ENCODE data around the gene AKAP1. TPM values are rescaled to one million over a fixed set of nuclear protein-coding genes. Genes with fewer than 3 reads are reported as not detected.
"Not testable (repeated sequence)": the region's sequence is repeated elsewhere in the genome, so short reads cannot be mapped to it uniquely, and the experiment has no call there.

AKAP1 gene
- polyA plus RNA-seq, 3 donors = 5.6 to 14.6 (median 6.8) TPM

DNA sequence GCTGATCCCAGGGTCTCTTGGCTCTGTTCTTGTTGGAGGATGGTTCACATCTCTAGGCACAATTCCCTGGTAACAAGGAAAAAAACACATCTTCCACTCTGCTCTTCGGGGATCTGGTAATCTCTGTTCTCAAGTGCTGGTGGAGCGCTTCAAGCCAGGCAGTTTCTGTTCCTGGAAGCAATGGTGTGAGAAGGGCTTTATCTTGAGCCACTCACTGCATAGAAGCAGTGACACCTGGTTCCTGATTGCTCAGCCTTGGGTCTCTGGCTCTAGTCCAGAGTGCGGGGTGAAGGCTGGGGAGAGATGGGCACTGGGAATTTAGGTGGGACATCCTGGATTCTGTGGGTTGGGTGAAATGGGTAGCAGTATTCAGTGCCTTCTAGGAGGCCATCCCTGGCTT, 14.1 kb downstream of the AKAP1 start:
- 82% methylated on average over 3 of the region's 3 CpGs for WGBS (ENCODE audit: insufficient coverage)
- peaks cover 54% of the 10 kb centered on the region for H3K79me2 ChIP-seq (ENCODE audit: insufficient read depth, low read length)
- no peak overlapping the region for H3K4me3 ChIP-seq (replicated peaks in 1 of 3; ENCODE audit: low read depth in 2 of 3, low read length in 3 of 3)
- H3K27ac ChIP-seq (ENCODE audit: low read depth in 1 of 2, low read length in 2 of 2) = no peak overlapping the region
- H3K4me1 ChIP-seq (ENCODE audit: control insufficient read depth in 1 of 2, insufficient read depth in 2 of 2, low read length in 2 of 2) = peaks cover 6 to 12% of the 10 kb centered on the region in 2 donors
- Mint-ChIP-seq H3K36me3 (peaks cover 2 to 11% of the 10 kb centered on the region in 2 donors), H3K9me3 (no peaks in the 10 kb centered on the region), H3K27me3 (ENCODE audit: low read depth in 3 of 3) (no peaks in the 10 kb centered on the region), H3K27ac (peak overlapping the region in 1 of 7 donors; percentile 67), H3K4me3 (no peak overlapping the region), H3K4me1 (peaks cover 20% of the 10 kb centered on the region)
- no peak for DNase-seq
- H3K9ac ChIP-seq (ENCODE audit: insufficient read depth, low read length, poor library complexity, severe bottlenecking) = no peak overlapping the region
- no peaks in the 10 kb centered on the region for H3K36me3 ChIP-seq (replicated peaks in 1 of 2; ENCODE audit: control insufficient read depth in 1 of 2, insufficient read depth in 2 of 2, low read length in 2 of 2)
- no peaks in the 10 kb centered on the region for H3K27me3 ChIP-seq (ENCODE audit: control insufficient read depth in 2 of 2, insufficient read depth in 2 of 2, low read length in 2 of 2)
- intact Hi-C loops (cut with micrococcal nuclease) = no loop called here
- no peak overlapping the region for H2AFZ ChIP-seq (ENCODE audit: insufficient read depth, low read depth, low read length, poor library complexity, severe bottlenecking)
- no peak for TF ChIP-seq CTCF (IDR thresholded peaks at IDR 0.05)
- no peaks in the 10 kb centered on the region for H4K20me1 ChIP-seq (ENCODE audit: insufficient read depth, low read length)
- no peak overlapping the region for H3K4me2 ChIP-seq (replicated peaks; ENCODE audit: extremely low read depth, low read length, poor library complexity, severe bottlenecking)
- no peaks in the 10 kb centered on the region for H3K9me3 ChIP-seq (replicated peaks in 1 of 2; ENCODE audit: control insufficient read depth in 1 of 2, insufficient read depth in 1 of 2, low read length in 2 of 2)

DNA sequence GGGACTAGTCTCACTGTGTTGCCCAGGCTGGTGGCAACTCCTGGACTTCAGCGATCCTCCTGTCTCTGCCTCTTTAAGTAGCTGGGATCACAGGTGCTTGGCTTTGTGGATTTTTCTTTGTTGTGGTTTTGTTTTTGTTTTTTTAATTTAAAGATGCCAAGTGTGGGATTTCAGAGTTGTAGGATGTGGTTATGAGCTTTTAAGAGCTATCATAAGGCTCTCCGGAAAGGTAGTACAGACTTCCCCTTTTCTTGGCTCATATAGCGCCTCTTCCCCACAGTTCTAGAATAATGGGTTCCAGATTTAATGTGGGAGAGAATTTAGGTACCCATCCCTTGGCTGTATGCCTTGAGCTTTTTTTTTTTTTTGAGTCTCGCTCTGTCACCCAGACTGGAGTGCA, 17.1 kb downstream of the AKAP1 start:
- WGBS (ENCODE audit: insufficient coverage) = 38% methylated on average over 1 of the region's 4 CpGs

DNA sequence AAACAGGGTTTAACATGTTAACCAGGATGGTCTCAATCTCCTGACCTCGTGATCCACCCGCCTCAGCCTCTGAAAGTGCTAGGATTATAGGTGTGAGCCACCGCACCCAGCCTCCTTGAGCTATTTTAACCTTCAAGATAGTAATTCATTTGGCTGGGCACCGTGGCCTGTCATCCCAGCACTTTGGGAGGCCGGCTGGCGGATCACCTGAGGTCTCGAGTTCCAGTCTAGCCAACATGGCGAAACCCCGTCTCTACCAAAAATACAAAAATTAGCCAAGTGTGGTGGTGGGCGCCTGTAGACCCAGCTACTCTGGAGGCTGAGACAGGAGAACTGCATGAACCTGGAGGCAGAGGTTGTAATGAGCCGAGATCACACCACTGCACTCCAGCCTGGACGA, 17.6 kb downstream of the AKAP1 start:
- H3K27ac ChIP-seq (ENCODE audit: low read depth in 1 of 2, low read length in 2 of 2); H3K4me3 Mint-ChIP-seq; H3K9me3 ChIP-seq (replicated peaks in 1 of 2; ENCODE audit: control insufficient read depth in 1 of 2, insufficient read depth in 1 of 2, low read length in 2 of 2); DNase-seq; H4K20me1 ChIP-seq (ENCODE audit: insufficient read depth, low read length); H3K4me3 ChIP-seq (replicated peaks in 1 of 3; ENCODE audit: low read depth in 2 of 3, low read length in 3 of 3); intact Hi-C loops (cut with micrococcal nuclease); H3K27me3 ChIP-seq (ENCODE audit: control insufficient read depth in 2 of 2, insufficient read depth in 2 of 2, low read length in 2 of 2); H3K4me2 ChIP-seq (replicated peaks; ENCODE audit: extremely low read depth, low read length, poor library complexity, severe bottlenecking); H3K9ac ChIP-seq (ENCODE audit: insufficient read depth, low read length, poor library complexity, severe bottlenecking); H2AFZ ChIP-seq (ENCODE audit: insufficient read depth, low read depth, low read length, poor library complexity, severe bottlenecking); H3K9me3 Mint-ChIP-seq; H3K27me3 Mint-ChIP-seq (ENCODE audit: low read depth in 3 of 3): not testable (repeated sequence)
- H3K79me2 ChIP-seq (ENCODE audit: insufficient read depth, low read length) = peaks cover 29% of the 10 kb centered on the region
- 100% methylated on average over 6 of the region's 12 CpGs for WGBS (ENCODE audit: insufficient coverage)
- H3K4me1 ChIP-seq (ENCODE audit: control insufficient read depth in 1 of 2, insufficient read depth in 2 of 2, low read length in 2 of 2) = peaks cover 6 to 12% of the 10 kb centered on the region in 2 donors
- Mint-ChIP-seq H3K4me1 (peaks cover 20% of the 10 kb centered on the region), H3K27ac (peak overlapping the region in 1 of 7 donors; percentile 55), H3K36me3 (peaks cover 21 to 23% of the 10 kb centered on the region in 2 donors)
- peaks cover 0 to 13% of the 10 kb centered on the region in 2 donors for H3K36me3 ChIP-seq (replicated peaks in 1 of 2; ENCODE audit: control insufficient read depth in 1 of 2, insufficient read depth in 2 of 2, low read length in 2 of 2)

More for the DNA sequence above, 17.1 kb downstream of the AKAP1 start:
- Mint-ChIP-seq H3K4me3 (no peak overlapping the region), H3K27ac (no peak overlapping the region), H3K36me3 (peaks cover 19% of the 10 kb centered on the region in 2 donors), H3K4me1 (peaks cover 20% of the 10 kb centered on the region), H3K27me3 (ENCODE audit: low read depth in 3 of 3) (peaks cover 0 to 1% (median 0%) of the 10 kb centered on the region in 3 donors), H3K9me3 (no peaks in the 10 kb centered on the region)
- H3K79me2 ChIP-seq (ENCODE audit: insufficient read depth, low read length) = peaks cover 32% of the 10 kb centered on the region
- no peak overlapping the region for H3K4me3 ChIP-seq (replicated peaks in 1 of 3; ENCODE audit: low read depth in 2 of 3, low read length in 3 of 3)
- no peak overlapping the region for H2AFZ ChIP-seq (ENCODE audit: insufficient read depth, low read depth, low read length, poor library complexity, severe bottlenecking)
- intact Hi-C loops (cut with micrococcal nuclease) = no loop called here
- no peak overlapping the region for H3K4me2 ChIP-seq (replicated peaks; ENCODE audit: extremely low read depth, low read length, poor library complexity, severe bottlenecking)
- no peak overlapping the region for H3K27ac ChIP-seq (ENCODE audit: low read depth in 1 of 2, low read length in 2 of 2)
- no peaks in the 10 kb centered on the region for H4K20me1 ChIP-seq (ENCODE audit: insufficient read depth, low read length)
- peaks cover 0 to 11% of the 10 kb centered on the region in 2 donors for H3K36me3 ChIP-seq (replicated peaks in 1 of 2; ENCODE audit: control insufficient read depth in 1 of 2, insufficient read depth in 2 of 2, low read length in 2 of 2)
- no peak for TF ChIP-seq CTCF (IDR thresholded peaks at IDR 0.05)
- H3K4me1 ChIP-seq (ENCODE audit: control insufficient read depth in 1 of 2, insufficient read depth in 2 of 2, low read length in 2 of 2) = peaks cover 6 to 12% of the 10 kb centered on the region in 2 donors
- H3K9me3 ChIP-seq (replicated peaks in 1 of 2; ENCODE audit: control insufficient read depth in 1 of 2, insufficient read depth in 1 of 2, low read length in 2 of 2) = no peaks in the 10 kb centered on the region
- no peak overlapping the region for H3K9ac ChIP-seq (ENCODE audit: insufficient read depth, low read length, poor library complexity, severe bottlenecking)
- no peaks in the 10 kb centered on the region for H3K27me3 ChIP-seq (ENCODE audit: control insufficient read depth in 2 of 2, insufficient read depth in 2 of 2, low read length in 2 of 2)
- peak; percentile 12 to 19 (median 12) for DNase-seq
